ENCODE data around the gene F9.

F9 gene

GRCh38 chrX:139600105-139600504, 69.6 kb downstream of the F9 start:
- no peak for DNase-seq
